ENCODE data around the gene TMIGD3. TPM values are rescaled to one million over a fixed set of nuclear protein-coding genes. Genes with fewer than 3 reads are reported as not detected.

The TMIGD3 gene
- total and polyA plus RNA-seq, 2 donors (not counting 1 experiment from before 2014, with no cell fraction given): not detected

DNA sequence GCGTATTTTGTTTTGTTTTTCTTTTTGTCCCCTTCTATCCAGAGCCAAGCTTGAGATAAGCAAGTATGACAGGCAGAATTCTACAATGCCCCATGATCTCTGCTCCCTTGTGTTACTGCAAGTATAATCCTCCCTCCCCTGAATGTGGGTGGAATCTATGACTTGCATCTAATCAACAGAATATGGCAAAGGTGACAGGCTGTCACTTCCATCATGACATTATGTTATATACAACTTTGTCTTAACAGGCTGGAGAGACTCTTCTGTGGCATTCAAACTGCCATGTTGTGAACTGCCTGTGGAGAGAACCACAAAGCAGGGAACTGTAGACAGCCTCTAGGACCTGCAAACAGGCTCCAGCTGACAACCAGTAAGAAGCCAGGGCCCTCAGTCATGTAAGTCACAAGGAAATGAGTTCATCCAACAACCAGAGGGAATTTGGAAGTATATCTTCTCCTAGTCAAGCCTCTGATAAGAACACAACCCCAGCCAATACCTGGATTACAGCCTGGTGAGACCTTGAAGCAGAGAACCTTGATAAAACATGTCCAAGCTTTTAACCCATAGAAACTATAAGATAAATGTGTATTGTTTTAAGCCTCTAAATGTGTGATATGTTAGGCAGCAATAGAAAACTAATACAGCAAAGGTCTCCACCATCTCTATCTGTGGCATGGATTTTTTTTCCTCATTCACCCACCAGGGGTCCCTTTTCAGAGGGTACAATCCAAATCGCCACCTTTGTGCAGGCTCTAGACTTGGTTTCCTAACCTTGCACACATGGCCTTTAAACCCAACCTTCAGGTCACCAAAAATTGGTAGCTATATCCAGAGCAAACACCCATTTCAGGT is 35.3 kb downstream of the TMIGD3 start:
- H3K9ac ChIP-seq (ENCODE audit: insufficient read depth, low read length): no peak overlapping the region
- H3K4me2 ChIP-seq (ENCODE audit: extremely low read depth, insufficient read depth, low read length): no peak overlapping the region
- DNase-seq (ENCODE audit: low read depth in 2 of 2): no peak
- no peaks in the 10 kb centered on the region for H3K4me1 ChIP-seq (ENCODE audit: control insufficient read depth, extremely low read depth, insufficient read depth, low read length)
- no peaks in the 10 kb centered on the region for H3K27me3 ChIP-seq (ENCODE audit: control insufficient read depth, insufficient read depth, low read length)
- no peak overlapping the region for H3K4me3 ChIP-seq (replicated peaks in 1 of 4; ENCODE audit: control extremely low read depth in 1 of 4, insufficient read depth in 1 of 4, low read depth in 3 of 4, low read length in 4 of 4)
- H2AFZ ChIP-seq (ENCODE audit: low read length): no peak overlapping the region
- H3K27ac ChIP-seq (ENCODE audit: insufficient read depth, low read length): no peak overlapping the region
- TF ChIP-seq EZH2 (IDR thresholded peaks at IDR 0.05; ENCODE audit: low read length, missing control alignments): no peak
- TF ChIP-seq, protein P1, sequence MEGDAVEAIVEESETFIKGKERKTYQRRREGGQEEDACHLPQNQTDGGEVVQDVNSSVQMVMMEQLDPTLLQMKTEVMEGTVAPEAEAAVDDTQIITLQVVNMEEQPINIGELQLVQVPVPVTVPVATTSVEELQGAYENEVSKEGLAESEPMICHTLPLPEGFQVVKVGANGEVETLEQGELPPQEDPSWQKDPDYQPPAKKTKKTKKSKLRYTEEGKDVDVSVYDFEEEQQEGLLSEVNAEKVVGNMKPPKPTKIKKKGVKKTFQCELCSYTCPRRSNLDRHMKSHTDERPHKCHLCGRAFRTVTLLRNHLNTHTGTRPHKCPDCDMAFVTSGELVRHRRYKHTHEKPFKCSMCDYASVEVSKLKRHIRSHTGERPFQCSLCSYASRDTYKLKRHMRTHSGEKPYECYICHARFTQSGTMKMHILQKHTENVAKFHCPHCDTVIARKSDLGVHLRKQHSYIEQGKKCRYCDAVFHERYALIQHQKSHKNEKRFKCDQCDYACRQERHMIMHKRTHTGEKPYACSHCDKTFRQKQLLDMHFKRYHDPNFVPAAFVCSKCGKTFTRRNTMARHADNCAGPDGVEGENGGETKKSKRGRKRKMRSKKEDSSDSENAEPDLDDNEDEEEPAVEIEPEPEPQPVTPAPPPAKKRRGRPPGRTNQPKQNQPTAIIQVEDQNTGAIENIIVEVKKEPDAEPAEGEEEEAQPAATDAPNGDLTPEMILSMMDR (conservative IDR thresholded peaks at IDR 0.05 in 1 of 2, IDR thresholded peaks at IDR 0.05 in 1 of 2; ENCODE audit: low read depth in 1 of 2, low read length in 2 of 2): no peak
- no peaks in the 10 kb centered on the region for H3K79me2 ChIP-seq (ENCODE audit: control insufficient read depth, insufficient read depth, low read length)
- H3K9me3 ChIP-seq (ENCODE audit: control insufficient read depth, insufficient read depth, low read depth, low read length): no peaks in the 10 kb centered on the region
- H3K36me3 ChIP-seq (ENCODE audit: control insufficient read depth, insufficient read depth, low read length): no peaks in the 10 kb centered on the region
- no peaks in the 10 kb centered on the region for H4K20me1 ChIP-seq (ENCODE audit: control insufficient read depth, extremely low read depth, insufficient read depth, low read length)

DNA sequence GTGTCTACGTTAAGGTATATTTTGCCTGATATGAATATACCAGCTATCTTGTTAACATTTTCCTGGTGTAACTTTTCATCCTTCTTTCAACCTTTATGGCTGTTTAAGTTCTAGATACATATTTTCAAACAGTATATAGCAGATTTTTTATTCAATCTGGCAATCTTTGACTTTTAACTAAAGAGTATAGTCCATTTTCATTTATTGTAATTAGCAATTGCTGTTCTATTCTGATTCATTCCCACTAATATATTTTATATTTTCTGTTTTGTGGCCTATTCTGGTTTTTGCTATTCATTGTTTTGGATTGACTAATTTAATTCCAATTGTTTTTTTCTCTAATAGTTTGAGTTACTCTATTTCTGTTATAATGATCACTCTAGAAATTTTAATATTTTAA is 37.0 kb downstream of the TMIGD3 start:
- no peak for DNase-seq (ENCODE audit: low read depth in 2 of 2)
- no peak overlapping the region for H3K9ac ChIP-seq (ENCODE audit: insufficient read depth, low read length)
- no peak overlapping the region for H3K4me2 ChIP-seq (ENCODE audit: extremely low read depth, insufficient read depth, low read length)
- no peak overlapping the region for H3K4me3 ChIP-seq (replicated peaks in 1 of 4; ENCODE audit: control extremely low read depth in 1 of 4, insufficient read depth in 1 of 4, low read depth in 3 of 4, low read length in 4 of 4)
- H4K20me1 ChIP-seq (ENCODE audit: control insufficient read depth, extremely low read depth, insufficient read depth, low read length): no peaks in the 10 kb centered on the region
- no peaks in the 10 kb centered on the region for H3K36me3 ChIP-seq (ENCODE audit: control insufficient read depth, insufficient read depth, low read length)
- H3K27ac ChIP-seq (ENCODE audit: insufficient read depth, low read length): no peak overlapping the region
- H3K27me3 ChIP-seq (ENCODE audit: control insufficient read depth, insufficient read depth, low read length): no peaks in the 10 kb centered on the region
- H2AFZ ChIP-seq (ENCODE audit: low read length): no peak overlapping the region
- peaks cover 8% of the 10 kb centered on the region for H3K4me1 ChIP-seq (ENCODE audit: control insufficient read depth, extremely low read depth, insufficient read depth, low read length)
- H3K9me3 ChIP-seq (ENCODE audit: control insufficient read depth, insufficient read depth, low read depth, low read length): no peaks in the 10 kb centered on the region
- no peaks in the 10 kb centered on the region for H3K79me2 ChIP-seq (ENCODE audit: control insufficient read depth, insufficient read depth, low read length)
- TF ChIP-seq, protein P1 (conservative IDR thresholded peaks at IDR 0.05 in 1 of 2, IDR thresholded peaks at IDR 0.05 in 1 of 2; ENCODE audit: low read depth in 1 of 2, low read length in 2 of 2): no peak
- no peak for TF ChIP-seq EZH2 (IDR thresholded peaks at IDR 0.05; ENCODE audit: low read length, missing control alignments)

DNA sequence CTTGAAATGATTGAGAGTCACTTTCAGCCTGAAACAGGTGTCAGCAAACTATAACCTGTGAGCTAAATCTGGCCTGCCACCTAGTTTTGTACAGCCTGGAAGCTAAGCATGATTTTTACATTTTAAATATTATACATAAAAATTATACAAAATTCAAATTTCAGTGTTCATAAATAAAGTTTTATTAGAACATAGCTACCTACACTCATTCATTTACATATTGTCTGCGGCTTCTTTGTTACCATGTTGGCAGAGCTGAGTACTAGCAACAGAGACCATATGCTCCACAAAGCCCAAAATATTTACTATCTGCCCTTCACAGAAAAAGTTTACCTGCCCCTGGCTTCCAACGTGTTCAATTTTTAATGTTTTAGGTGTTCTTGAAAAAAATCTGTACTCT is 37.7 kb downstream of the TMIGD3 start:
- Histone ChIP-seq H3K9ac (ENCODE audit: insufficient read depth, low read length) (no peak overlapping the region), H2AFZ (ENCODE audit: low read length) (no peak overlapping the region), H3K27ac (ENCODE audit: insufficient read depth, low read length) (no peak overlapping the region)

More for the DNA sequence above, 37.7 kb downstream of the TMIGD3 start:
- no peak for DNase-seq (ENCODE audit: low read depth in 2 of 2)
- no peaks in the 10 kb centered on the region for H3K36me3 ChIP-seq (ENCODE audit: control insufficient read depth, insufficient read depth, low read length)
- no peaks in the 10 kb centered on the region for H3K27me3 ChIP-seq (ENCODE audit: control insufficient read depth, insufficient read depth, low read length)
- no peaks in the 10 kb centered on the region for H3K79me2 ChIP-seq (ENCODE audit: control insufficient read depth, insufficient read depth, low read length)
- no peaks in the 10 kb centered on the region for H4K20me1 ChIP-seq (ENCODE audit: control insufficient read depth, extremely low read depth, insufficient read depth, low read length)
- TF ChIP-seq EZH2 (IDR thresholded peaks at IDR 0.05; ENCODE audit: low read length, missing control alignments): no peak
- TF ChIP-seq, protein P1 (conservative IDR thresholded peaks at IDR 0.05 in 1 of 2, IDR thresholded peaks at IDR 0.05 in 1 of 2; ENCODE audit: low read depth in 1 of 2, low read length in 2 of 2): no peak
- H3K4me1 ChIP-seq (ENCODE audit: control insufficient read depth, extremely low read depth, insufficient read depth, low read length): peaks cover 8% of the 10 kb centered on the region
- H3K4me2 ChIP-seq (ENCODE audit: extremely low read depth, insufficient read depth, low read length): no peak overlapping the region
- H3K9me3 ChIP-seq (ENCODE audit: control insufficient read depth, insufficient read depth, low read depth, low read length): no peaks in the 10 kb centered on the region
- no peak overlapping the region for H3K4me3 ChIP-seq (replicated peaks in 1 of 4; ENCODE audit: control extremely low read depth in 1 of 4, insufficient read depth in 1 of 4, low read depth in 3 of 4, low read length in 4 of 4)

Measured in fibroblast of lung (primary cell).